Left lobe of liver (tissue), 2 donors: ENCODE data around the gene GFAP. TPM values are rescaled to one million over a fixed set of nuclear protein-coding genes. Genes with fewer than 3 reads are reported as not detected.
A peak's percentile ranks its signal among the peaks of the same experiment; 100 is the strongest.

Experiments
- ATAC-seq: fragments of 200-7000 bp; cut with Tn5 transposase; one replicate; pipeline ENCODE4 v1.9.1; 2020; ENCODE audit warnings: mild to moderate bottlenecking, moderate library complexity
- DNase-seq: peaks from one replicate; pipeline ENCODE4 v3.0.0-alpha.2; 2020; ENCODE audit warnings: low spot score
- total RNA-seq: library from RNA; stranded (reverse); gene quantifications from one replicate; pipeline ENCODE4 v1.2.1, GENCODE V29; 2021
- donor health status: DM: no; HTN: no; CAD: no; lungs with moderate emphysema.
- donor health status: DM: no; HTN: yes; CAD: no.

The GFAP gene
- total RNA-seq, 1 donor from 2014 or later = 0.23 TPM

GRCh38 chr17:44867841-44868240 lies 47.5 kb downstream of the GFAP start:
- no peak for ATAC-seq
- DNase-seq = no peak

- DNase-seq (no peak), ATAC-seq (no peak)
Measured at GRCh38 chr17:44865931-44866330, 49.4 kb downstream of the GFAP start.

- DNase-seq (peak; percentile 59), ATAC-seq (peak; percentile 94)
Measured at GRCh38 chr17:44865231-44865660, 50.1 kb downstream of the GFAP start.

- ATAC-seq (peak; percentile 15), DNase-seq (no peak)
Measured at GRCh38 chr17:44864831-44865230, 50.5 kb downstream of the GFAP start.

- no peak for ATAC-seq
- DNase-seq = no peak
Measured at GRCh38 chr17:44863061-44863918, 52.0 kb downstream of the GFAP start.

GRCh38 chr17:44862278-44862914 lies 52.9 kb downstream of the GFAP start:
- no peak for DNase-seq
- ATAC-seq = peak; percentile 47

- ATAC-seq (no peak), DNase-seq (no peak)
Measured at GRCh38 chr17:44859701-44860100, 55.6 kb downstream of the GFAP start.

- ATAC-seq (no peak), DNase-seq (no peak)
Measured at GRCh38 chr17:44854192-44854591, 61.1 kb downstream of the GFAP start.

Other genes with a start within 250 kb of the GFAP start
- gene CCDC43, start 225.7 kb downstream of the GFAP start, total RNA-seq = 5.6 TPM
- gene DBF4B, start 206.8 kb downstream of the GFAP start, total RNA-seq = 1.7 TPM
- gene ADAM11, start 156.5 kb downstream of the GFAP start, total RNA-seq = 0.13 TPM
- gene GJC1, start 85.2 kb downstream of the GFAP start, total RNA-seq = 0.53 TPM
- gene HIGD1B, start 67.6 kb downstream of the GFAP start, total RNA-seq = not detected
- 33.8 TPM for gene EFTUD2, start 16.1 kb downstream of the GFAP start, total RNA-seq
- 0.25 TPM for gene KIF18B, start 32.3 kb upstream of the GFAP start, total RNA-seq
- 0.13 TPM for gene C1QL1, start 52.8 kb upstream of the GFAP start, total RNA-seq
- 19.3 TPM for gene DCAKD, start 136.1 kb upstream of the GFAP start, total RNA-seq
- 77.0 TPM for gene NMT1, start 145.8 kb upstream of the GFAP start, total RNA-seq
- 3.4 TPM for gene PLCD3, start 217.0 kb upstream of the GFAP start, total RNA-seq
- gene ACBD4, start 220.2 kb upstream of the GFAP start, total RNA-seq = 90.3 TPM
- 29.3 TPM for gene HEXIM1, start 233.0 kb upstream of the GFAP start, total RNA-seq
- 14.2 TPM for gene HEXIM2, start 246.4 kb upstream of the GFAP start, total RNA-seq